GM12878 (cell line): ENCODE measurements around the gene ULK4. TPM values are rescaled to one million over a fixed set of nuclear protein-coding genes. Genes with fewer than 3 reads are reported as not detected.

Experiments used
- ATAC-seq: fragments of 200-7000 bp; cut with Tn5 transposase; 3 replicates; pipeline ENCODE4 v1.9.1; 2020; ENCODE audit warnings: mild to moderate bottlenecking, moderate library complexity
- BruUV-seq: library from RNA; stranded (reverse); fragments of 400-500 nt; replicated peaks from 2 replicates; lab custom pipeline; 2021; lab: Mats Ljungman, UMichigan
- CTCF ChIA-PET: fragments of 300-600 bp; sonication (Branson Sonifier 250); formaldehyde crosslinking; extraction: SDS; loops from one replicate; lab custom pipeline; 2021; ENCODE audit warnings: inconsistent platforms; lab: Yijun Ruan, JAX
- POLR2A ChIA-PET: fragments of 350-600 bp; formaldehyde crosslinking; extraction: SDS; loops from one replicate; lab custom pipeline; 2021; ENCODE audit warnings: inconsistent platforms; lab: Charles Lee
- RAD21 ChIA-PET: fragments of 300-600 bp; sonication (Branson Sonifier 250); formaldehyde crosslinking; loops from one replicate; lab custom pipeline; 2023; ENCODE audit warnings: antibody characterized with exemption; ENCODE audit not compliant: unreplicated experiment; lab: Charles Lee
- SMC1A ChIA-PET: fragments of 300-600 bp; sonication (Branson Sonifier 250); formaldehyde crosslinking; loops from one replicate; lab custom pipeline; 2023; ENCODE audit not compliant: unreplicated experiment, uncharacterized antibody; lab: Charles Lee
- DNase-seq: peaks from one replicate; pipeline ENCODE4 v3.0.0-alpha.2; 2011; ENCODE audit warnings: low read depth, low spot score
- FAIRE-seq: peaks from 3 replicates; lab custom pipeline; 2011; peaks lifted over from hg19 to GRCh38; lab: Jason Lieb, UNC
- H2AFZ ChIP-seq: 2 replicates; pipeline ENCODE4 v1.6.0; 2011; ENCODE audit warnings: low read depth, low read length, control low read depth; ENCODE audit not compliant: control insufficient read depth
- H3K27ac ChIP-seq: 2 replicates; pipeline ENCODE4 v1.5.1; 2011; ENCODE audit warnings: control low read depth; ENCODE audit not compliant: control insufficient read depth, insufficient read depth
- H3K27me3 ChIP-seq, 2 experiments: replicated peaks in 1 of 2; 2 replicates each; pipeline versions ENCODE4 v1.6.0 to v1.6.1; 2011; ENCODE audit warnings: low read length in 1 of 2; ENCODE audit not compliant: control insufficient read depth in 2 of 2, insufficient read depth in 2 of 2
- H3K36me3 ChIP-seq, 2 experiments: 2 replicates each; pipeline ENCODE4 v1.5.1; 2011; ENCODE audit warnings: low read length in 1 of 2; ENCODE audit not compliant: control insufficient read depth in 2 of 2, insufficient read depth in 2 of 2
- H3K4me1 ChIP-seq: 2 replicates; pipeline ENCODE4 v1.6.1; 2011; ENCODE audit warnings: mild to moderate bottlenecking, low read length, moderate library complexity, mixed read lengths; ENCODE audit not compliant: control insufficient read depth, insufficient read depth
- H3K4me2 ChIP-seq: 2 replicates; pipeline ENCODE4 v1.6.0; 2011; ENCODE audit warnings: control low read depth; ENCODE audit not compliant: control insufficient read depth, insufficient read depth
- H3K4me3 ChIP-seq: fragments of 200-600 bp; sonication (generic); 2 replicates; pipeline ENCODE4 v1.5.1; 2016
- H3K79me2 ChIP-seq: 2 replicates; pipeline ENCODE4 v1.6.0; 2011; ENCODE audit warnings: low read length; ENCODE audit not compliant: control insufficient read depth, insufficient read depth
- H3K9ac ChIP-seq: 2 replicates; pipeline ENCODE4 v1.8.0; 2011; ENCODE audit warnings: low read length, control low read depth, mixed read lengths; ENCODE audit not compliant: control insufficient read depth, insufficient read depth
- H3K9me3 ChIP-seq: replicated peaks from 3 replicates; pipeline ENCODE4 v1.5.1; 2011; ENCODE audit warnings: mild to moderate bottlenecking, low read length; ENCODE audit not compliant: control insufficient read depth, insufficient read depth
- H4K20me1 ChIP-seq: 2 replicates; pipeline ENCODE4 v1.6.0; 2011; ENCODE audit not compliant: control insufficient read depth, insufficient read depth
- ATF7 ChIP-seq: fragments of 450-650 bp; IDR thresholded peaks from 2 replicates; pipeline ENCODE4 v1.6.1; 2016; ENCODE audit warnings: low read depth, mild to moderate bottlenecking
- HCFC1 ChIP-seq: fragments of 150-350 bp; IDR thresholded peaks from 2 replicates; pipeline ENCODE4 v1.6.1; 2014; ENCODE audit warnings: low read length
- IKZF1 ChIP-seq: fragments of 450-650 bp; conservative IDR thresholded peaks from 2 replicates; pipeline ENCODE4 v1.6.1; 2017; ENCODE audit warnings: antibody characterized with exemption, mild to moderate bottlenecking
- MTA3 ChIP-seq: IDR thresholded peaks from 2 replicates; pipeline ENCODE4 v1.6.1; 2012; ENCODE audit warnings: low read length, inconsistent platforms, borderline replicate concordance
- PML ChIP-seq: IDR thresholded peaks from 2 replicates; pipeline ENCODE4 v1.6.1; 2012; ENCODE audit warnings: low read length, inconsistent platforms
- POLR2A ChIP-seq: IDR thresholded peaks from 2 replicates; pipeline ENCODE4 v1.6.1; 2011; ENCODE audit warnings: low read depth, mild to moderate bottlenecking, low read length
- SMC3 ChIP-seq: IDR thresholded peaks from 2 replicates; pipeline ENCODE4 v1.6.1; 2011; ENCODE audit warnings: low read length, improper control_type of control experiment, borderline replicate concordance
- SPI1 ChIP-seq: IDR thresholded peaks from 2 replicates; pipeline ENCODE4 v1.6.1; 2011; ENCODE audit warnings: low read depth, mild to moderate bottlenecking, low read length, moderate library complexity, borderline replicate concordance; ENCODE audit not compliant: insufficient read depth
- SUZ12 ChIP-seq: fragments of 200-600 bp; sonication (generic); IDR thresholded peaks from one replicate; pipeline ENCODE4 v1.6.1; 2018; ENCODE audit warnings: antibody characterized with exemption, mild to moderate bottlenecking; ENCODE audit not compliant: unreplicated experiment
- TCF12 ChIP-seq: IDR thresholded peaks from 2 replicates; pipeline ENCODE4 v1.6.1; 2011; ENCODE audit warnings: low read depth, mild to moderate bottlenecking, low read length
- YBX1 ChIP-seq: fragments of 450-650 bp; IDR thresholded peaks from 2 replicates; pipeline ENCODE4 v1.6.1; 2016; ENCODE audit warnings: antibody characterized with exemption
- ZNF24 ChIP-seq: fragments of 450-650 bp; IDR thresholded peaks from 2 replicates; pipeline ENCODE4 v1.6.1; 2017; ENCODE audit warnings: antibody characterized with exemption, mild to moderate bottlenecking
- WGBS: methylation state at CpG from one replicate; pipeline ENCODE4 v1.1.6; 2016; ENCODE audit warnings: low lambda C conversion rate; ENCODE audit not compliant: insufficient replicate concordance, insufficient coverage; ENCODE audit errors: missing lambda C conversion rate; 5-methylcytosine and 5-hydroxymethylcytosine counted together
- in situ Hi-C: fragments of 300-500 bp; cut with MboI; formaldehyde crosslinking; loops from 9 replicates; pipeline ENCODE4 v1.14.3; 2018; ENCODE audit warnings: mixed read lengths
- intact Hi-C: fragments of 100-400 bp; cut with micrococcal nuclease; formaldehyde crosslinking; loops from one replicate; pipeline ENCODE4 v1.14.2; 2022; ENCODE audit not compliant: unreplicated experiment
- polyA plus RNA-seq, 11 experiments: library from polyadenylated mRNA; depleted of rRNA in 4 of 11; unstranded in 6 of 11; stranded (reverse) in 5 of 11; fragments of >200 nt; fragmentation: Nextera tagmentation in 4 of 11; fragmentation: Illumina TruSeq in 1 of 11; extraction: Ambion mirVana in 4 of 11; extraction: Trizol in 1 of 11; gene quantifications; 1 replicate in 1 of 11; 2 replicates in 10 of 11; pipeline versions ENCODE4 v1.2.1 to v1.2.3, GENCODE V29; 2011 to 2016; ENCODE audit warnings: inconsistent platforms in 2 of 11, missing spikeins in 2 of 11, low read depth in 1 of 11
- total RNA-seq, 4 experiments: library from RNA; depleted of rRNA in 3 of 4; stranded (reverse); fragments of >200 nt in 3 of 4; fragmentation: Illumina TruSeq in 1 of 4; extraction: Trizol in 1 of 4; gene quantifications; 2 replicates each; pipeline versions ENCODE4 v1.2.1 to v1.2.3, GENCODE V29; 2013 to 2021
- TF ChIP-seq, protein P1 (sequence below): fragments of 450-650 bp; IDR thresholded peaks from 2 replicates; pipeline ENCODE4 v1.6.1; 2017; ENCODE audit warnings: mild to moderate bottlenecking, moderate library complexity
- TF ChIP-seq, protein P2 (sequence below): fragments of 450-650 bp; IDR thresholded peaks from 2 replicates; pipeline ENCODE4 v1.6.1; 2017; ENCODE audit warnings: low read depth, mild to moderate bottlenecking, moderate library complexity
- TF ChIP-seq, protein P3 (sequence below): fragments of 450-650 bp; IDR thresholded peaks from 2 replicates; pipeline ENCODE4 v1.6.1; 2017; ENCODE audit warnings: borderline replicate concordance
- TF ChIP-seq, protein P4 (sequence below): fragments of 450-650 bp; IDR thresholded peaks from 2 replicates; pipeline ENCODE4 v1.6.1; 2017; ENCODE audit warnings: mild to moderate bottlenecking, low read depth, inconsistent platforms; ENCODE audit not compliant: poor library complexity, severe bottlenecking

The ULK4 gene
- total and polyA plus RNA-seq, 10 of the 15 experiments (the other 5 are each of a cell fraction or from before 2014, with no cell fraction given): 3.5 to 7.6 (median 6.3) TPM

DNA sequence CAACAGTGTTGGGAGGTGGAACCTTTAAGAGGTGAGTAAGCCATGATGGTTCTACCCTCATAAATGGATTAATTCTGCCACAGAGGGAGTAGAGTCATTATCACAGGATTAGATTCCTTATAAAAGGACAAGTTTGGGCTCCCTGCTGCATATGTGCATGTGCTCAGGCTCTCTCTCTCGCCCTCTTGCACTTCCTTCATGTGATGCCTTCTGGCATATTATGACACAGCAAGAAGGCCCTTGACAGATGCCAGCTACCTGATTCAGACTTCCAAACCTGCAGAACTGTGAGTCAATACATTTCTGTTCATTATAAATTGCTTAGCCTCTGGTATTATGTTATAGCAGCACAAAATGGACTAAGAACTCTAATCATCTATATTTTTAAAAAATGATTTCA is 557.3 kb downstream of the ULK4 start (continued):
- TF ChIP-seq SPI1: no peak
- no peak for TF ChIP-seq HCFC1
- TF ChIP-seq, protein P1, sequence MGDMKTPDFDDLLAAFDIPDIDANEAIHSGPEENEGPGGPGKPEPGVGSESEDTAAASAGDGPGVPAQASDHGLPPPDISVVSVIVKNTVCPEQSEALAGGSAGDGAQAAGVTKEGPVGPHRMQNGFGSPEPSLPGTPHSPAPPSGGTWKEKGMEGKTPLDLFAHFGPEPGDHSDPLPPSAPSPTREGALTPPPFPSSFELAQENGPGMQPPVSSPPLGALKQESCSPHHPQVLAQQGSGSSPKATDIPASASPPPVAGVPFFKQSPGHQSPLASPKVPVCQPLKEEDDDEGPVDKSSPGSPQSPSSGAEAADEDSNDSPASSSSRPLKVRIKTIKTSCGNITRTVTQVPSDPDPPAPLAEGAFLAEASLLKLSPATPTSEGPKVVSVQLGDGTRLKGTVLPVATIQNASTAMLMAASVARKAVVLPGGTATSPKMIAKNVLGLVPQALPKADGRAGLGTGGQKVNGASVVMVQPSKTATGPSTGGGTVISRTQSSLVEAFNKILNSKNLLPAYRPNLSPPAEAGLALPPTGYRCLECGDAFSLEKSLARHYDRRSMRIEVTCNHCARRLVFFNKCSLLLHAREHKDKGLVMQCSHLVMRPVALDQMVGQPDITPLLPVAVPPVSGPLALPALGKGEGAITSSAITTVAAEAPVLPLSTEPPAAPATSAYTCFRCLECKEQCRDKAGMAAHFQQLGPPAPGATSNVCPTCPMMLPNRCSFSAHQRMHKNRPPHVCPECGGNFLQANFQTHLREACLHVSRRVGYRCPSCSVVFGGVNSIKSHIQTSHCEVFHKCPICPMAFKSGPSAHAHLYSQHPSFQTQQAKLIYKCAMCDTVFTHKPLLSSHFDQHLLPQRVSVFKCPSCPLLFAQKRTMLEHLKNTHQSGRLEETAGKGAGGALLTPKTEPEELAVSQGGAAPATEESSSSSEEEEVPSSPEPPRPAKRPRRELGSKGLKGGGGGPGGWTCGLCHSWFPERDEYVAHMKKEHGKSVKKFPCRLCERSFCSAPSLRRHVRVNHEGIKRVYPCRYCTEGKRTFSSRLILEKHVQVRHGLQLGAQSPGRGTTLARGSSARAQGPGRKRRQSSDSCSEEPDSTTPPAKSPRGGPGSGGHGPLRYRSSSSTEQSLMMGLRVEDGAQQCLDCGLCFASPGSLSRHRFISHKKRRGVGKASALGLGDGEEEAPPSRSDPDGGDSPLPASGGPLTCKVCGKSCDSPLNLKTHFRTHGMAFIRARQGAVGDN: no peak
- TF ChIP-seq SMC3: no peak
- no peak for TF ChIP-seq TCF12
- TF ChIP-seq, all 136 proteins: peak for 0

DNA sequence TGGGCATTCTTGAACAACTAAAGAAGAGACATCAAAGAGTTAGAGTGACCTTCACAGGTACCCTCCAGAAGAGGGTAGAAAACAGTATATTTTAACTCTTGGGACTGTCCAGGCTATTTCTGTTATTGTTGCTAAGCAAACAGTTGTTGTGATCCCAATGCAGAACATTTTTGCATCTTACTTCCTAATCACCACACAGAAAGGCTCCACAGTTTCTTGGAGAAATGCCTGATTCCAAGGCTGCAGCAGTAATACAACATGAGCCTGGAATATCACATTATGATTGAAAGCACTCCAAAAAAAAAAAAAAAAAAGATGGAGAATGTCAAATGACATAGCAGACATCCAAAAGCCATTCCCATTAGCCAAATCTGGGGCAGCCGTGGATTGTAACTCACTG is 567.0 kb downstream of the ULK4 start:
- no peak overlapping the region for H3K9ac ChIP-seq
- FAIRE-seq: no peak
- H4K20me1 ChIP-seq: no peaks in the 10 kb centered on the region
- H3K4me1 ChIP-seq: no peaks in the 10 kb centered on the region
- no peak for DNase-seq
- no peaks in the 10 kb centered on the region for H3K79me2 ChIP-seq
- no TSS peak for BruUV-seq
- ChIA-PET SMC1A (no interaction called here), CTCF (no interaction called here), POLR2A (no interaction called here), RAD21 (no interaction called here)
- ATAC-seq: no peak
- H3K27ac ChIP-seq: no peak overlapping the region
- no peaks in the 10 kb centered on the region for H3K27me3 ChIP-seq
- H3K9me3 ChIP-seq: no peaks in the 10 kb centered on the region
- H3K4me3 ChIP-seq: no peak overlapping the region
- intact Hi-C loops: no loop called here
- in situ Hi-C loops: no loop called here
- no peak overlapping the region for H2AFZ ChIP-seq
- H3K36me3 ChIP-seq: no peaks in the 10 kb centered on the region
- H3K4me2 ChIP-seq: no peak overlapping the region
- WGBS: 94% methylated on average over 1 of the region's 1 CpG
- TF ChIP-seq POLR2A (no peak), ATF7 (no peak), PML (no peak), SMC3 (no peak), MTA3 (no peak), IKZF1 (no peak), ZNF24 (no peak), SUZ12 (no peak), YBX1 (no peak)
- TF ChIP-seq, protein P2, sequence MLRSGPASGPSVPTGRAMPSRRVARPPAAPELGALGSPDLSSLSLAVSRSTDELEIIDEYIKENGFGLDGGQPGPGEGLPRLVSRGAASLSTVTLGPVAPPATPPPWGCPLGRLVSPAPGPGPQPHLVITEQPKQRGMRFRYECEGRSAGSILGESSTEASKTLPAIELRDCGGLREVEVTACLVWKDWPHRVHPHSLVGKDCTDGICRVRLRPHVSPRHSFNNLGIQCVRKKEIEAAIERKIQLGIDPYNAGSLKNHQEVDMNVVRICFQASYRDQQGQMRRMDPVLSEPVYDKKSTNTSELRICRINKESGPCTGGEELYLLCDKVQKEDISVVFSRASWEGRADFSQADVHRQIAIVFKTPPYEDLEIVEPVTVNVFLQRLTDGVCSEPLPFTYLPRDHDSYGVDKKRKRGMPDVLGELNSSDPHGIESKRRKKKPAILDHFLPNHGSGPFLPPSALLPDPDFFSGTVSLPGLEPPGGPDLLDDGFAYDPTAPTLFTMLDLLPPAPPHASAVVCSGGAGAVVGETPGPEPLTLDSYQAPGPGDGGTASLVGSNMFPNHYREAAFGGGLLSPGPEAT: no peak
- TF ChIP-seq, protein P3, sequence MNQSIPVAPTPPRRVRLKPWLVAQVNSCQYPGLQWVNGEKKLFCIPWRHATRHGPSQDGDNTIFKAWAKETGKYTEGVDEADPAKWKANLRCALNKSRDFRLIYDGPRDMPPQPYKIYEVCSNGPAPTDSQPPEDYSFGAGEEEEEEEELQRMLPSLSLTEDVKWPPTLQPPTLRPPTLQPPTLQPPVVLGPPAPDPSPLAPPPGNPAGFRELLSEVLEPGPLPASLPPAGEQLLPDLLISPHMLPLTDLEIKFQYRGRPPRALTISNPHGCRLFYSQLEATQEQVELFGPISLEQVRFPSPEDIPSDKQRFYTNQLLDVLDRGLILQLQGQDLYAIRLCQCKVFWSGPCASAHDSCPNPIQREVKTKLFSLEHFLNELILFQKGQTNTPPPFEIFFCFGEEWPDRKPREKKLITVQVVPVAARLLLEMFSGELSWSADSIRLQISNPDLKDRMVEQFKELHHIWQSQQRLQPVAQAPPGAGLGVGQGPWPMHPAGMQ: no peak
- TF ChIP-seq, protein P4, sequence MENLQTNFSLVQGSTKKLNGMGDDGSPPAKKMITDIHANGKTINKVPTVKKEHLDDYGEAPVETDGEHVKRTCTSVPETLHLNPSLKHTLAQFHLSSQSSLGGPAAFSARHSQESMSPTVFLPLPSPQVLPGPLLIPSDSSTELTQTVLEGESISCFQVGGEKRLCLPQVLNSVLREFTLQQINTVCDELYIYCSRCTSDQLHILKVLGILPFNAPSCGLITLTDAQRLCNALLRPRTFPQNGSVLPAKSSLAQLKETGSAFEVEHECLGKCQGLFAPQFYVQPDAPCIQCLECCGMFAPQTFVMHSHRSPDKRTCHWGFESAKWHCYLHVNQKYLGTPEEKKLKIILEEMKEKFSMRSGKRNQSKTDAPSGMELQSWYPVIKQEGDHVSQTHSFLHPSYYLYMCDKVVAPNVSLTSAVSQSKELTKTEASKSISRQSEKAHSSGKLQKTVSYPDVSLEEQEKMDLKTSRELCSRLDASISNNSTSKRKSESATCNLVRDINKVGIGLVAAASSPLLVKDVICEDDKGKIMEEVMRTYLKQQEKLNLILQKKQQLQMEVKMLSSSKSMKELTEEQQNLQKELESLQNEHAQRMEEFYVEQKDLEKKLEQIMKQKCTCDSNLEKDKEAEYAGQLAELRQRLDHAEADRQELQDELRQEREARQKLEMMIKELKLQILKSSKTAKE: no peak
